Sigmoid colon (tissue), 7 donors: ENCODE data around the gene SPPL2B. TPM values are rescaled to one million over a fixed set of nuclear protein-coding genes. Genes with fewer than 3 reads are reported as not detected.

ENCODE experiments used
- DNase-seq: peaks from one replicate; pipeline ENCODE4 v3.0.0-alpha.2; 2019
- H3K27ac ChIP-seq, 4 donors: fragments of 200-600 bp; sonication (generic); one replicate each; pipeline ENCODE4 v1.5.1; 2016 to 2019; ENCODE audit warnings: mild to moderate bottlenecking in 1 of 4
- H3K27me3 ChIP-seq, 3 donors: fragments of 200-600 bp; sonication (generic); one replicate each; pipeline ENCODE4 v1.5.1; 2019; ENCODE audit warnings: mild to moderate bottlenecking in 1 of 3
- H3K36me3 ChIP-seq, 4 donors: fragments of 200-600 bp; sonication (generic); one replicate each; pipeline ENCODE4 v1.5.1; 2016 to 2019
- H3K4me1 ChIP-seq, 4 donors: fragments of 200-600 bp; sonication (generic); one replicate each; pipeline ENCODE4 v1.5.1; 2017 to 2019
- H3K4me3 ChIP-seq, 4 donors: fragments of 200-600 bp; sonication (generic); one replicate each; pipeline ENCODE4 v1.5.1; 2017 to 2019; ENCODE audit warnings: mild to moderate bottlenecking in 2 of 4, moderate library complexity in 1 of 4
- H3K9me3 ChIP-seq, 4 donors: fragments of 200-600 bp in 3 of 4; sonication (generic) in 3 of 4; one replicate each; pipeline versions ENCODE4 v1.5.1 to v1.6.1; 2013 to 2019
- EP300 ChIP-seq, 4 donors: sonication (generic); formaldehyde crosslinking; IDR thresholded peaks; one replicate each; pipeline ENCODE4 v1.6.1; 2017; ENCODE audit warnings: antibody characterized with exemption in 4 of 4
- POLR2A ChIP-seq, 2 donors: fragments of 450-650 bp; IDR thresholded peaks; one replicate each; pipeline ENCODE4 v1.6.1; 2016; ENCODE audit warnings: antibody characterized with exemption in 2 of 2, mild to moderate bottlenecking in 2 of 2, moderate library complexity in 2 of 2
- POLR2AphosphoS5 ChIP-seq, 4 donors: sonication (generic); formaldehyde crosslinking; IDR thresholded peaks; one replicate each; pipeline ENCODE4 v1.6.1; 2017; ENCODE audit warnings: antibody characterized with exemption in 4 of 4
- WGBS, 2 donors: extraction: QIAGEN DNeasy Blood & Tissue Kit; methylation state at CpG; one replicate each; pipeline ENCODE4 v1.1.7; 2013; 5-methylcytosine and 5-hydroxymethylcytosine counted together
- intact Hi-C: fragments of 100-400 bp; cut with DNase I; formaldehyde crosslinking; loops from one replicate; pipeline ENCODE4 v1.15.1; 2023
- polyA plus RNA-seq, 3 donors: library from polyadenylated mRNA; stranded (reverse); fragments of 200-250 nt; gene quantifications; one replicate each; pipeline ENCODE4 v1.2.3, GENCODE V29; 2013
- total RNA-seq, 4 donors: library from RNA; depleted of rRNA; stranded (reverse); fragments of >200 nt; gene quantifications; one replicate each; pipeline ENCODE4 v1.1.0, GENCODE V29; 2016
- TF ChIP-seq, protein P1 (sequence below), 4 experiments: fragments of 450-650 bp in 3 of 4; fragments of 200-600 bp in 1 of 4; IDR thresholded peaks; one replicate each; pipeline ENCODE4 v1.5.1; 2016 to 2019; ENCODE audit warnings: antibody characterized with exemption in 4 of 4, mild to moderate bottlenecking in 3 of 4, moderate library complexity in 2 of 4
- donor health status: healthy with polysubstance abuse.
- donor health status: Bipolar disorder and iron deficiency.
- donor health status: healthy.

SPPL2B gene
- total and polyA plus RNA-seq, 7 donors: 6.0 to 145 (median 17.1) TPM

DNA sequence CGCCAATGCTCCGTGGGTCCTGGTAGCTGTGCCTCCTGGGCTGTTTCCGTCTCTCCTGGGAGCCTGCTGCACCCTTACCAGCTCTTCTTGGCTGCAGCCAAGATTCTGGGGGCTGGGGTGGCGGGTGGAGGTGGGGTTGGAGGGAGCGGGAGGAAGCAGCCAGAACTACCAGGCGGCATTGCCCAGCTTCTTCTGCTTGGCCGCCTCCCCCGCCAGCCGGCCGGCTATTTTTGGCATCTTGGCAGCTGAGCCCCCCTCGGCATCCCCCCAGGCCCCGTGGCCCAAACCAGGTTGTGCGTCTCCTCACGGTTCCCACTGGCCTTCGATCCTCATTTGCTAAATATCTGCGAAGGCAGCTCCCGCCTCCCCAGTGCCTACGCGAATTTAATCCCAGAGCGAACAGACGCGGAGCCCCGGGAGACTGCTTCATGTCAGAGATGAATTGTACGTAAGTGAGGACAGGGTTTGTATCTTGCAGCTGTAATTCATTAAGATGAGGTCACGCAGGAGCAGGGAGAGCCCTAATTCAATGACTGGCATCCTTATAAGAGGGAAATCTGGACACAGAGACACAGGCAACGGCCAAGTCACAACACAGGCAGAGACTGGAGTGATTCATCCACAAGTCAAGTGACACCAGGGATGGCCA, 33.7 kb upstream of the SPPL2B start:
- Histone ChIP-seq H3K27ac (peak overlapping the region; percentile 18 to 81 (median 77)), H3K4me1 (peaks cover 0 to 46% (median 40%) of the 10 kb centered on the region in 4 donors), H3K4me3 (peak overlapping the region in 3 of 4 donors; percentile 14 to 33 (median 26)), H3K27me3 (peaks cover 21 to 34% (median 30%) of the 10 kb centered on the region in 3 donors), H3K36me3 (no peaks in the 10 kb centered on the region), H3K9me3 (no peaks in the 10 kb centered on the region)
- WGBS, 2 donors: 28 to 47% methylated on average over 26 of the region's 26 CpGs
- intact Hi-C loops: loop anchor here (2.0 kb wide), 1 partner anchor 24 kb away; no protein-coding TSS in a partner anchor
- DNase-seq: peak; percentile 84
- TF ChIP-seq POLR2A (IDR thresholded peaks at IDR 0.05) (no peak), EP300 (IDR thresholded peaks at IDR 0.05) (peak in 3 of 4 donors; percentile 40 to 84 (median 68)), POLR2AphosphoS5 (IDR thresholded peaks at IDR 0.05) (peak; percentile 72 to 90 (median 80))
- TF ChIP-seq, protein P1, sequence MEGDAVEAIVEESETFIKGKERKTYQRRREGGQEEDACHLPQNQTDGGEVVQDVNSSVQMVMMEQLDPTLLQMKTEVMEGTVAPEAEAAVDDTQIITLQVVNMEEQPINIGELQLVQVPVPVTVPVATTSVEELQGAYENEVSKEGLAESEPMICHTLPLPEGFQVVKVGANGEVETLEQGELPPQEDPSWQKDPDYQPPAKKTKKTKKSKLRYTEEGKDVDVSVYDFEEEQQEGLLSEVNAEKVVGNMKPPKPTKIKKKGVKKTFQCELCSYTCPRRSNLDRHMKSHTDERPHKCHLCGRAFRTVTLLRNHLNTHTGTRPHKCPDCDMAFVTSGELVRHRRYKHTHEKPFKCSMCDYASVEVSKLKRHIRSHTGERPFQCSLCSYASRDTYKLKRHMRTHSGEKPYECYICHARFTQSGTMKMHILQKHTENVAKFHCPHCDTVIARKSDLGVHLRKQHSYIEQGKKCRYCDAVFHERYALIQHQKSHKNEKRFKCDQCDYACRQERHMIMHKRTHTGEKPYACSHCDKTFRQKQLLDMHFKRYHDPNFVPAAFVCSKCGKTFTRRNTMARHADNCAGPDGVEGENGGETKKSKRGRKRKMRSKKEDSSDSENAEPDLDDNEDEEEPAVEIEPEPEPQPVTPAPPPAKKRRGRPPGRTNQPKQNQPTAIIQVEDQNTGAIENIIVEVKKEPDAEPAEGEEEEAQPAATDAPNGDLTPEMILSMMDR (IDR thresholded peaks at IDR 0.05): no peak

DNA sequence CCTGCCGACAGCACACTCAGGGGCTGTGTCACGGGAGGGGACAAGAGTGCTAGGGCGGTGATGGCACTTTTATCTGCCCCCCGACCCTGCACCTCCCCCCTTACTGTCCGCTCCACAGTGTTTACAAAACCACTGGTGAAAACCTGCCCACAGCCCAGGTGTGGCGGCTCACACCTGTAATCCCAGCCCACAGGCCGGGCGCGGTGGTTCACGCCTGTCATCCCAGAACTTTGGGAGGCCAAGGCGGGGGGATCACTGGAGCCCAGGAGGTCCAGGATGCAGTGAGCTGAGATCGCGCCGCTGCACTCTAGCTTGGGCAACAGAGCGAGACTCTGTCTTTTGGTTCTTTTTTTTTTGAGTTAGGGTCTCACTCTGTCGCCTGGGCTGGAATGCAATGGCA, 32.3 kb upstream of the SPPL2B start:
- Histone ChIP-seq H3K27me3 (peaks cover 8 to 24% (median 17%) of the 10 kb centered on the region in 3 donors), H3K27ac (no peak overlapping the region), H3K4me3 (no peak overlapping the region), H3K9me3 (no peaks in the 10 kb centered on the region), H3K36me3 (no peaks in the 10 kb centered on the region), H3K4me1 (peaks cover 0 to 33% (median 27%) of the 10 kb centered on the region in 4 donors)
- intact Hi-C loops: no loop called here
- TF ChIP-seq POLR2A (IDR thresholded peaks at IDR 0.05) (no peak), EP300 (IDR thresholded peaks at IDR 0.05) (no peak), POLR2AphosphoS5 (IDR thresholded peaks at IDR 0.05) (no peak)
- TF ChIP-seq, protein P1 (IDR thresholded peaks at IDR 0.05): no peak
- no peak for DNase-seq
- 55 to 83% methylated on average over 16 of the region's 16 CpGs for WGBS, 2 donors

DNA sequence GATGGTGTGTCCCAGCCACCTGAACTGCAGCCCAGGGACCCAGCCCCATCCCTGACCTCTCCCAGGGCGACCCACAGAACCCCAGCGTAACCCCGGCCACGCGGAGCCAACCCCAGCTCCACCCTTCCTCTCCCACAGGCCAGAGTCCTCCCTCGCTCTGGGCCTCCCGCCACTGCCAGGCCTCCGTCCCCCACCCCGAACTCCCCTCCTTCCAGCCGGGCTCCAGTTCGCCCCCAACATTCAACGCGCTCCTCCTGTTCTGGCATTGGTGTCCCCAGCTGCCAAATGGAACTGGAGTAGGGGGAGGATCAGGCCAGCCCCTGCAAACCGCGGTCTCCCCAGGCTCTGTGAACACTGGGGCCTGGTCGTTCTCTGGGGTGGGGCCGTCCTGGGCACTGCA, 28.0 kb upstream of the SPPL2B start:
- WGBS, 2 donors: 59 to 75% methylated on average over 17 of the region's 17 CpGs
- no peaks in the 10 kb centered on the region for H3K9me3 ChIP-seq

DNA sequence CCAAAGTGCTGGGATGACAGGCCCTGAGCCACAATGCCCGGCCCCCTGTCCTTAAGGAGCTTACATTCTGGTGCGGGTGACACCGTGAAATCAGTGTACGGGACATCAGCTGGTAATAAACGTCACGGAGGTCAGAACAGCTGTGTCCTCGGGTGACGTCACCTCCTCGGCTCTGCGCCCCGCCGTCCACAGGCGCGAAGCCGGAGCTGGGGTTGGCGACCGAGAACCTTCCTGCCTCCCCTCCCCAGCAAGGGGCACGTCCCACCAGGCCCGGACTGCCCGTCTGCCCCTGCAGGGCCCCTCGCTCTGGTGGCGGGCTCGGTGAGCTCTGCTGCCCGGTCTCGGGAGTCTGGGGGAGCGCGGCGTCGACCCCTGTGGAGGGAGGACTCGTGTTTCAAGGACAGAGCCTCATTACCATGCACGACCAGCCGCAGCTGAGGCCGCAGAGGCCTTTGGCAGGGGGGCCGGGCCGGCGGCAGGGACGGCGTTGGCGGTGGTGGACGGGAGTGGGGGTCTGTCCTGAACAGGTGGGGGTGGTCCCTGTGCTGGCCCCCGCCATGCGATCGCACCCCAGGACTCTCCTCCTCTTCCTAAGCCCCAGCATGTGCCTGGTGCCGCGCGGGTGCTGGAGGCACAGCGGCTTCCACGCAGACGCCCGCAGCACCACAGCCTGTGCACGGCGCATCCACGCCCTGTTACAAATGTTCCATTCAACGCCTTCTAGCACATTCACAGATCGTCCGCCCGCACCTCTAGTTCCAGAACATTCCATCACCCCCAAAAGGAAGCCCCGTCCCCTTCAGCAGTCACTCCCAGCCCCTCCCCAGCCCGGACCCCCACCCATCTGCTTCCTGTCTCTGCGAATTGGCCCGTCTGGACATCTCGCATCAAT, 25.9 kb upstream of the SPPL2B start:
- peaks cover 0 to 12% (median 10%) of the 10 kb centered on the region in 4 donors for H3K4me1 ChIP-seq
- DNase-seq: peak; percentile 79
- H3K9me3 ChIP-seq: no peaks in the 10 kb centered on the region
- intact Hi-C loops: no loop called here
- H3K36me3 ChIP-seq: no peaks in the 10 kb centered on the region
- WGBS, 2 donors: 17% methylated on average over 62 of the region's 62 CpGs
- TF ChIP-seq, protein P1 (IDR thresholded peaks at IDR 0.05): no peak
- TF ChIP-seq EP300 (IDR thresholded peaks at IDR 0.05) (no peak), POLR2AphosphoS5 (IDR thresholded peaks at IDR 0.05) (peak in 1 of 4 donors; percentile 38), POLR2A (IDR thresholded peaks at IDR 0.05) (no peak)
- H3K27ac ChIP-seq: no peak overlapping the region
- no peak overlapping the region for H3K4me3 ChIP-seq
- peaks cover 16 to 59% (median 41%) of the 10 kb centered on the region in 3 donors for H3K27me3 ChIP-seq

More for the DNA sequence above, 28.0 kb upstream of the SPPL2B start:
- no peak overlapping the region for H3K4me3 ChIP-seq
- H3K4me1 ChIP-seq: peaks cover 0 to 13% (median 10%) of the 10 kb centered on the region in 4 donors
- no peak overlapping the region for H3K27ac ChIP-seq
- no peaks in the 10 kb centered on the region for H3K36me3 ChIP-seq
- TF ChIP-seq, protein P1 (IDR thresholded peaks at IDR 0.05): no peak
- no peak for TF ChIP-seq POLR2AphosphoS5 (IDR thresholded peaks at IDR 0.05)
- no peak for TF ChIP-seq EP300 (IDR thresholded peaks at IDR 0.05)
- TF ChIP-seq POLR2A (IDR thresholded peaks at IDR 0.05): no peak
- DNase-seq: no peak
- H3K27me3 ChIP-seq: peaks cover 4 to 39% (median 20%) of the 10 kb centered on the region in 3 donors
- intact Hi-C loops: no loop called here
